ENCODE results near the gene TRPC5OS. TPM values are rescaled to one million over a fixed set of nuclear protein-coding genes. Genes with fewer than 3 reads are reported as not detected.

The TRPC5OS gene
- total and polyA plus RNA-seq, 4 donors = 0.02 TPM; not detected in 3

DNA sequence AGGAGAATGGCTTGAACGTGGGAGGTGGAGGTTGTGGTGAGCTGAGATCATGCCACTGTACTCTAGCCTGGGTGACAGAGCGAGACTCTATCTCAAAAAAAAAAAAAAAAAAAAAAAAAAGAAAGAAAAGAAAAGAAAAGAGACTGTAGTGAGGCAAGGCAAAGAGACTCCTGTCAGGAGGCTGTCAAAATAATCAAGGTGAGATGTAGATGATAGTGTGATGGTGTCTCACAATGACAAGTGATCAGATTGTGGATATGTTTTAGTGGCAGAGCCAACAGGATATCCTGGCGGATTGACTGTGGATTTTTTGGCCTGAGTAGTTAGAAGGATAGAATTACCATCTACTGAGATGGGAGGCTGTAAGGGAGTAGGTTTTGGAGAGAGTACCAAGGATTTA is 12.6 kb downstream of the TRPC5OS start:
- 84% methylated on average over 3 of the region's 3 CpGs for WGBS
- TF ChIP-seq TAF1 (conservative IDR thresholded peaks at IDR 0.05) = no peak
- no peak for TF ChIP-seq FOXA2 (IDR thresholded peaks at IDR 0.05)
- TF ChIP-seq, protein P1, sequence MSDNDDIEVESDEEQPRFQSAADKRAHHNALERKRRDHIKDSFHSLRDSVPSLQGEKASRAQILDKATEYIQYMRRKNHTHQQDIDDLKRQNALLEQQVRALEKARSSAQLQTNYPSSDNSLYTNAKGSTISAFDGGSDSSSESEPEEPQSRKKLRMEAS (IDR thresholded peaks at IDR 0.05) = no peak
- TF ChIP-seq, protein P2, sequence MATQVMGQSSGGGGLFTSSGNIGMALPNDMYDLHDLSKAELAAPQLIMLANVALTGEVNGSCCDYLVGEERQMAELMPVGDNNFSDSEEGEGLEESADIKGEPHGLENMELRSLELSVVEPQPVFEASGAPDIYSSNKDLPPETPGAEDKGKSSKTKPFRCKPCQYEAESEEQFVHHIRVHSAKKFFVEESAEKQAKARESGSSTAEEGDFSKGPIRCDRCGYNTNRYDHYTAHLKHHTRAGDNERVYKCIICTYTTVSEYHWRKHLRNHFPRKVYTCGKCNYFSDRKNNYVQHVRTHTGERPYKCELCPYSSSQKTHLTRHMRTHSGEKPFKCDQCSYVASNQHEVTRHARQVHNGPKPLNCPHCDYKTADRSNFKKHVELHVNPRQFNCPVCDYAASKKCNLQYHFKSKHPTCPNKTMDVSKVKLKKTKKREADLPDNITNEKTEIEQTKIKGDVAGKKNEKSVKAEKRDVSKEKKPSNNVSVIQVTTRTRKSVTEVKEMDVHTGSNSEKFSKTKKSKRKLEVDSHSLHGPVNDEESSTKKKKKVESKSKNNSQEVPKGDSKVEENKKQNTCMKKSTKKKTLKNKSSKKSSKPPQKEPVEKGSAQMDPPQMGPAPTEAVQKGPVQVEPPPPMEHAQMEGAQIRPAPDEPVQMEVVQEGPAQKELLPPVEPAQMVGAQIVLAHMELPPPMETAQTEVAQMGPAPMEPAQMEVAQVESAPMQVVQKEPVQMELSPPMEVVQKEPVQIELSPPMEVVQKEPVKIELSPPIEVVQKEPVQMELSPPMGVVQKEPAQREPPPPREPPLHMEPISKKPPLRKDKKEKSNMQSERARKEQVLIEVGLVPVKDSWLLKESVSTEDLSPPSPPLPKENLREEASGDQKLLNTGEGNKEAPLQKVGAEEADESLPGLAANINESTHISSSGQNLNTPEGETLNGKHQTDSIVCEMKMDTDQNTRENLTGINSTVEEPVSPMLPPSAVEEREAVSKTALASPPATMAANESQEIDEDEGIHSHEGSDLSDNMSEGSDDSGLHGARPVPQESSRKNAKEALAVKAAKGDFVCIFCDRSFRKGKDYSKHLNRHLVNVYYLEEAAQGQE (IDR thresholded peaks at IDR 0.05) = no peak
- no peak for TF ChIP-seq RXRA (IDR thresholded peaks at IDR 0.05)
- no peak for TF ChIP-seq JUND (IDR thresholded peaks at IDR 0.05)
- no peak for TF ChIP-seq GABPA (IDR thresholded peaks at IDR 0.05 in 1 of 2, conservative IDR thresholded peaks at IDR 0.05 in 1 of 2)
- no peak for TF ChIP-seq ZBTB33 (IDR thresholded peaks at IDR 0.05)
- TF ChIP-seq SP1 (IDR thresholded peaks at IDR 0.05) = no peak
- no peak for TF ChIP-seq HNF4A (conservative IDR thresholded peaks at IDR 0.05)
- TF ChIP-seq CTCF (IDR thresholded peaks at IDR 0.05; ENCODE audit: low read depth, low read length, missing input control) = no peak
- no peak for TF ChIP-seq FOXA1 (IDR thresholded peaks at IDR 0.05)
- no peak for TF ChIP-seq NR2F2 (IDR thresholded peaks at IDR 0.05)

GRCh38 chrX:111892375-111892774 is 16.4 kb downstream of the TRPC5OS start:
- Histone ChIP-seq H3K27me3 (ENCODE audit: control insufficient read depth in 4 of 4, insufficient read depth in 4 of 4, low read length in 3 of 4) (no peaks in the 10 kb centered on the region), H3K4me3 (ENCODE audit: low read depth in 1 of 3, low read length in 3 of 3) (no peak overlapping the region), H3K36me3 (ENCODE audit: control insufficient read depth in 4 of 4, insufficient read depth in 3 of 4, low read depth in 1 of 4, low read length in 3 of 4) (no peaks in the 10 kb centered on the region), H3K9ac (ENCODE audit: low read depth in 1 of 2, low read length in 2 of 2) (no peak overlapping the region), H3K27ac (ENCODE audit: low read depth in 1 of 2, low read length in 2 of 2) (no peak overlapping the region), H3K9me3 (ENCODE audit: control insufficient read depth in 4 of 4, low read length in 3 of 4) (no peaks in the 10 kb centered on the region), H3K4me1 (ENCODE audit: control insufficient read depth in 4 of 4, insufficient read depth in 4 of 4, low read length in 3 of 4) (no peaks in the 10 kb centered on the region)
- WGBS = 91% methylated on average over 2 of the region's 2 CpGs
- DNase-seq (ENCODE audit: low spot score) = no peak
- TF ChIP-seq, protein P2 (IDR thresholded peaks at IDR 0.05) = no peak

More for the DNA sequence above, 12.6 kb downstream of the TRPC5OS start:
- DNase-seq (ENCODE audit: low spot score) = no peak
- Histone ChIP-seq H3K27me3 (ENCODE audit: control insufficient read depth in 4 of 4, insufficient read depth in 4 of 4, low read length in 3 of 4) (no peaks in the 10 kb centered on the region), H3K9ac (ENCODE audit: low read depth in 1 of 2, low read length in 2 of 2) (no peak overlapping the region), H3K36me3 (ENCODE audit: control insufficient read depth in 4 of 4, insufficient read depth in 3 of 4, low read depth in 1 of 4, low read length in 3 of 4) (no peaks in the 10 kb centered on the region), H3K4me3 (ENCODE audit: low read depth in 1 of 3, low read length in 3 of 3) (no peak overlapping the region), H3K4me1 (ENCODE audit: control insufficient read depth in 4 of 4, insufficient read depth in 4 of 4, low read length in 3 of 4) (no peaks in the 10 kb centered on the region), H3K9me3 (ENCODE audit: control insufficient read depth in 4 of 4, low read length in 3 of 4) (no peaks in the 10 kb centered on the region), H3K27ac (ENCODE audit: low read depth in 1 of 2, low read length in 2 of 2) (no peak overlapping the region)

Measured in liver (tissue), 9 donors.